H1 (cell line): ENCODE results near the gene DNA2. TPM values are rescaled to one million over a fixed set of nuclear protein-coding genes. Genes with fewer than 3 reads are reported as not detected.
A peak's percentile ranks its signal among the peaks of the same experiment; 100 is the strongest.

ENCODE experiments used
- CTCF ChIA-PET: fragments of 300-600 bp; sonication (Branson Sonifier 250); formaldehyde crosslinking; loops from one replicate; lab custom pipeline; 2021; ENCODE audit not compliant: partially characterized antibody; lab: Charles Lee
- POLR2A ChIA-PET: fragments of 300-600 bp; sonication (Branson Sonifier 250); formaldehyde crosslinking; loops from one replicate; lab custom pipeline; 2021; ENCODE audit warnings: inconsistent platforms; ENCODE audit not compliant: partially characterized antibody; lab: Charles Lee
- DNase-seq, 2 experiments: peaks; one replicate each; pipeline versions ENCODE4 v3.0.0 to v3.0.0-alpha.2; 2010 to 2022; ENCODE audit warnings: low spot score in 2 of 2, low read depth in 1 of 2, mixed read lengths in 1 of 2
- FAIRE-seq: peaks from 2 replicates; lab custom pipeline; 2011; peaks lifted over from hg19 to GRCh38; lab: Jason Lieb, UNC
- H2AFZ ChIP-seq: 2 replicates; pipeline ENCODE4 v1.8.1; 2012; ENCODE audit warnings: low read length, inconsistent platforms
- H2AK5ac ChIP-seq: 2 replicates; pipeline ENCODE4 v1.6.1; 2013; ENCODE audit warnings: low read depth, low read length
- H2BK120ac ChIP-seq: replicated peaks from 2 replicates; pipeline ENCODE3; 2013; ENCODE audit warnings: low read depth, low read length, inconsistent platforms
- H2BK12ac ChIP-seq: 2 replicates; pipeline ENCODE4 v1.6.1; 2013; ENCODE audit warnings: low read depth, low read length
- H2BK15ac ChIP-seq: 2 replicates; pipeline ENCODE4 v1.6.1; 2013; ENCODE audit warnings: low read length
- H2BK20ac ChIP-seq: 2 replicates; pipeline ENCODE4 v1.6.1; 2013; ENCODE audit warnings: low read length
- H2BK5ac ChIP-seq: 2 replicates; pipeline ENCODE4 v1.6.1; 2013; ENCODE audit warnings: low read depth, low read length
- H3K14ac ChIP-seq: 2 replicates; pipeline ENCODE4 v1.6.1; 2013; ENCODE audit warnings: inconsistent platforms; ENCODE audit not compliant: insufficient read length
- H3K18ac ChIP-seq: 2 replicates; pipeline ENCODE4 v1.6.1; 2013; ENCODE audit warnings: low read length; ENCODE audit errors: extremely low read depth
- H3K23ac ChIP-seq: 2 replicates; pipeline ENCODE4 v1.6.1; 2013; ENCODE audit warnings: inconsistent platforms; ENCODE audit not compliant: insufficient read length
- H3K23me2 ChIP-seq: 2 replicates; pipeline ENCODE4 v1.6.1; 2013; ENCODE audit warnings: low read depth, low read length
- H3K27ac ChIP-seq: 2 replicates; pipeline ENCODE4 v1.6.1; 2011; ENCODE audit warnings: low read depth, low read length, inconsistent platforms
- H3K27me3 ChIP-seq, 4 experiments: replicated peaks in 1 of 4; 1 replicate in 1 of 4; 2 replicates in 3 of 4; pipeline versions ENCODE4 v1.6.1 to v1.8.1; 2011 to 2013; ENCODE audit warnings: low read length in 3 of 4, mild to moderate bottlenecking in 3 of 4, inconsistent platforms in 2 of 4, mixed read lengths in 2 of 4, moderate library complexity in 1 of 4; ENCODE audit not compliant: control insufficient read depth in 3 of 4, insufficient read depth in 3 of 4; ENCODE audit errors: extremely low read depth in 1 of 4
- H3K36me3 ChIP-seq, 4 experiments: 2 replicates each; pipeline versions ENCODE4 v1.6.1 to v1.8.1; 2011 to 2013; ENCODE audit warnings: mild to moderate bottlenecking in 4 of 4, low read length in 3 of 4, moderate library complexity in 2 of 4, control low read depth in 1 of 4, inconsistent platforms in 1 of 4; ENCODE audit not compliant: insufficient read depth in 4 of 4, control insufficient read depth in 2 of 4
- H3K4ac ChIP-seq: replicated peaks from 2 replicates; pipeline ENCODE3; 2013; ENCODE audit warnings: low read length, low read depth, mixed read lengths, inconsistent platforms; ENCODE audit not compliant: insufficient read length
- H3K4me1 ChIP-seq, 4 experiments: replicated peaks in 1 of 4; 1 replicate in 1 of 4; 2 replicates in 3 of 4; pipeline versions ENCODE4 v1.6.1 to v1.8.1; 2011 to 2013; ENCODE audit warnings: low read length in 3 of 4, inconsistent platforms in 2 of 4, mixed read lengths in 1 of 4; ENCODE audit not compliant: insufficient read depth in 4 of 4, control insufficient read depth in 3 of 4
- H3K4me2 ChIP-seq, 2 experiments: 2 replicates each; pipeline versions ENCODE4 v1.6.1 to v1.8.1; 2011 to 2013; ENCODE audit warnings: low read depth in 2 of 2, low read length in 2 of 2, control low read depth in 1 of 2, inconsistent platforms in 1 of 2, mild to moderate bottlenecking in 1 of 2; ENCODE audit not compliant: insufficient read depth in 1 of 2
- H3K4me3 ChIP-seq, 4 experiments: fragments of 200-600, 300-600 bp in 1 of 4; sonication (generic), shearing (Covaris generic), sonication (Bioruptor Twin) in 1 of 4; 2 replicates each; pipeline versions ENCODE4 v1.5.1 to v1.8.1; 2011 to 2016; ENCODE audit warnings: low read length in 4 of 4, low read depth in 3 of 4, control low read depth in 2 of 4, inconsistent platforms in 2 of 4, mild to moderate bottlenecking in 2 of 4, mixed read lengths in 1 of 4, moderate library complexity in 1 of 4; ENCODE audit not compliant: insufficient read depth in 2 of 4; ENCODE audit errors: extremely low read depth in 1 of 4
- H3K56ac ChIP-seq: replicated peaks from 2 replicates; pipeline ENCODE3; 2013; ENCODE audit warnings: low read depth, mild to moderate bottlenecking, mixed read lengths, low read length, inconsistent platforms; ENCODE audit not compliant: insufficient read length
- H3K79me1 ChIP-seq: 2 replicates; pipeline ENCODE4 v1.6.1; 2013; ENCODE audit warnings: low read depth, low read length, control low read depth
- H3K79me2 ChIP-seq, 2 experiments: 2 replicates each; pipeline versions ENCODE4 v1.6.1 to v1.8.1; 2012 to 2013; ENCODE audit warnings: low read length in 2 of 2, mild to moderate bottlenecking in 2 of 2, inconsistent platforms in 1 of 2; ENCODE audit not compliant: insufficient read depth in 2 of 2, control insufficient read depth in 1 of 2
- H3K9ac ChIP-seq, 4 experiments: replicated peaks in 1 of 4; 1 replicate in 1 of 4; 2 replicates in 3 of 4; pipeline versions ENCODE4 v1.6.1 to v1.8.1; 2011 to 2013; ENCODE audit warnings: low read depth in 3 of 4, low read length in 3 of 4, control low read depth in 2 of 4, mild to moderate bottlenecking in 2 of 4, moderate library complexity in 2 of 4, inconsistent platforms in 1 of 4; ENCODE audit errors: extremely low read depth in 1 of 4
- H3K9me3 ChIP-seq, 2 experiments: 2 replicates each; pipeline versions ENCODE4 v1.6.1 to v1.8.1; 2012 to 2013; ENCODE audit warnings: mild to moderate bottlenecking in 2 of 2, moderate library complexity in 2 of 2, control low read depth in 1 of 2, inconsistent platforms in 1 of 2, low read depth in 1 of 2, low read length in 1 of 2, mixed read lengths in 1 of 2; ENCODE audit not compliant: insufficient read depth in 2 of 2
- H4K20me1 ChIP-seq, 2 experiments: replicated peaks in 1 of 2; 2 replicates each; pipeline versions ENCODE3 to v1.8.1; 2011 to 2013; ENCODE audit warnings: inconsistent platforms in 2 of 2, low read length in 2 of 2, mild to moderate bottlenecking in 1 of 2; ENCODE audit not compliant: insufficient read depth in 2 of 2, control insufficient read depth in 1 of 2
- H4K5ac ChIP-seq: 2 replicates; pipeline ENCODE4 v1.6.1; 2013; ENCODE audit warnings: low read length, low read depth, mixed read lengths, inconsistent platforms; ENCODE audit not compliant: insufficient read length
- H4K8ac ChIP-seq: 2 replicates; pipeline ENCODE4 v1.8.0; 2013; ENCODE audit warnings: mild to moderate bottlenecking, moderate library complexity, low read length, inconsistent platforms; ENCODE audit not compliant: insufficient read depth; ENCODE audit errors: extremely low read depth
- H4K91ac ChIP-seq: replicated peaks from 2 replicates; pipeline ENCODE3; 2013; ENCODE audit warnings: low read length, mixed read lengths, inconsistent platforms; ENCODE audit not compliant: insufficient read length
- CHD1 ChIP-seq: IDR thresholded peaks from 2 replicates; pipeline ENCODE4 v1.6.1; 2012; ENCODE audit warnings: low read depth, low read length, improper control_type of control experiment
- FOSL1 ChIP-seq: IDR thresholded peaks from 2 replicates; pipeline ENCODE4 v1.6.1; 2011; ENCODE audit warnings: mild to moderate bottlenecking, low read depth, low read length, moderate library complexity; ENCODE audit not compliant: insufficient read depth
- JUND ChIP-seq: IDR thresholded peaks from 2 replicates; pipeline ENCODE4 v1.6.1; 2011; ENCODE audit warnings: mild to moderate bottlenecking, improper control_type of control experiment, low read length
- KDM1A ChIP-seq: fragments of 200-600, 300-600 bp; sonication (generic); IDR thresholded peaks from 2 replicates; pipeline ENCODE4 v1.7.1; 2016; ENCODE audit warnings: mild to moderate bottlenecking, low read length, borderline replicate concordance
- POLR2A ChIP-seq, 2 experiments: IDR thresholded peaks; 1 replicate in 1 of 2; 2 replicates in 1 of 2; pipeline ENCODE4 v1.6.1; 2011; ENCODE audit warnings: low read depth in 2 of 2, low read length in 2 of 2, mild to moderate bottlenecking in 2 of 2; ENCODE audit errors: control extremely low read depth in 1 of 2
- RNF2 ChIP-seq: fragments of 200-900, 300-1000 bp; sonication (generic); IDR thresholded peaks from 2 replicates; pipeline ENCODE4 v1.7.1; 2016; ENCODE audit warnings: borderline replicate concordance, low read depth, mild to moderate bottlenecking, antibody characterized with exemption, low read length; ENCODE audit not compliant: poor library complexity, severe bottlenecking; ENCODE audit errors: missing control alignments
- SIRT6 ChIP-seq: IDR thresholded peaks from one replicate; pipeline ENCODE4 v1.7.1; 2012; ENCODE audit warnings: low read length, inconsistent platforms
- SRF ChIP-seq: IDR thresholded peaks from 2 replicates; pipeline ENCODE4 v1.6.1; 2011; ENCODE audit warnings: mild to moderate bottlenecking, low read depth, low read length, moderate library complexity
- YY1 ChIP-seq: IDR thresholded peaks from 2 replicates; pipeline ENCODE4 v1.6.1; 2011; ENCODE audit warnings: low read depth, mild to moderate bottlenecking, low read length
- WGBS, 2 experiments: shearing (Covaris generic) in 1 of 2; methylation state at CpG; one replicate each; pipeline versions ENCODE4 v1.1.6 to v1.1.7; 2013 to 2015; ENCODE audit warnings: low lambda C conversion rate in 2 of 2, mixed read lengths in 2 of 2, inconsistent platforms in 1 of 2, low coverage in 1 of 2, missing lambda C conversion rate in 1 of 2; ENCODE audit not compliant: insufficient replicate concordance in 2 of 2, insufficient coverage in 1 of 2, insufficient read length in 1 of 2; ENCODE audit errors: extremely low coverage in 1 of 2, missing lambda C conversion rate in 1 of 2; 5-methylcytosine and 5-hydroxymethylcytosine counted together
- polyA plus RNA-seq, 7 experiments: library from polyadenylated mRNA; depleted of rRNA in 3 of 7; stranded (reverse) in 5 of 7; unstranded in 2 of 7; fragments of >200 nt in 5 of 7; fragments of 200-250 nt in 2 of 7; gene quantifications; 1 replicate in 5 of 7; 2 replicates in 1 of 7; 4 replicates in 1 of 7; pipeline versions ENCODE4 v1.2.1 to v1.2.3, GENCODE V29; 2011 to 2013; ENCODE audit warnings: missing spikeins in 2 of 7, mixed read lengths in 2 of 7
- total RNA-seq: library from RNA; stranded (reverse); fragmentation: NEBNext Ultra II Directional; extraction: Animal tissue kit (Norgen Biotek cat#: 25700); gene quantifications from 2 replicates; pipeline ENCODE4 v1.2.1, GENCODE V29; 2021

DNA2 gene
- total and polyA plus RNA-seq, 2 of the 8 experiments (the other 6 are each of a cell fraction or from before 2014, with no cell fraction given): 16.0 to 57.9 TPM

GRCh38 chr10:68469838-68470237, 1.9 kb downstream of the DNA2 start:
- Histone ChIP-seq H3K56ac (no peak overlapping the region), H4K8ac (no peak overlapping the region), H2BK12ac (no peak overlapping the region), H3K4ac (no peak overlapping the region), H3K36me3 (peaks cover 9 to 50% (median 22%) of the 10 kb centered on the region in 4 experiments; a peak in 7 of 8 replicates), H4K5ac (no peak overlapping the region), H3K79me2 (peaks cover 6 to 37% of the 10 kb centered on the region in 2 experiments), H3K27ac (no peak overlapping the region), H3K14ac (no peak overlapping the region), H3K4me1 (peaks cover 0 to 4% (median 1%) of the 10 kb centered on the region in 4 experiments; a peak in 4 of 7 replicates), H3K27me3 (peaks cover 0 to 2% (median 0%) of the 10 kb centered on the region in 4 experiments; a peak in 1 of 7 replicates), H2BK20ac (no peak overlapping the region), H4K91ac (no peak overlapping the region), H3K4me2 (peak overlapping the region; percentile 75 to 76), H2BK15ac (no peak overlapping the region), H4K20me1 (peaks cover 0 to 2% of the 10 kb centered on the region in 2 experiments), H2AFZ (no peak overlapping the region), H3K23me2 (no peaks in the 10 kb centered on the region), H2BK120ac (no peak overlapping the region), H3K9me3 (no peaks in the 10 kb centered on the region), H3K23ac (no peak overlapping the region), H2AK5ac (no peak overlapping the region), H3K18ac (no peak overlapping the region), H2BK5ac (no peak overlapping the region), H3K79me1 (no peaks in the 10 kb centered on the region), H3K9ac (peak overlapping the region in 1 of 4 experiments; percentile 64; a peak in 1 of 7 replicates), H3K4me3 (peak overlapping the region in 3 of 4 experiments; percentile 4 to 86 (median 74); a peak in 4 of 8 replicates)
- 88% methylated on average over 4 of the region's 4 CpGs; no CpG with 5 or more reads in 1 of the 2 experiments for WGBS, 2 experiments
- DNase-seq (no peak), FAIRE-seq (no peak)
- ChIA-PET CTCF (interaction anchor here (0.5 kb wide), 1 partner anchor 10 kb away, joined by 3 read pairs; no protein-coding TSS in a partner anchor), POLR2A (interaction anchor here (0.6 to 1.2 kb wide), 5 partner anchors 9 to 130 kb away, joined by 3 to 4 read pairs (median 4); partner anchors contain the start of gene RUFY2)
- TF ChIP-seq POLR2A (IDR thresholded peaks at IDR 0.05; ENCODE audit: control extremely low read depth in 1 of 2, low read depth in 2 of 2, low read length in 2 of 2) (no peak), FOSL1 (no peak), SIRT6 (no peak), JUND (no peak), CHD1 (no peak), RNF2 (no peak), KDM1A (no peak), YY1 (no peak), SRF (no peak)
